ENCODE data around the gene CHD2.

GRCh38 chr15:92954002-92954401, 53.9 kb downstream of the CHD2 start:
- TF ChIP-seq ZFP3 (CRISPR knock-in tag; IDR thresholded peaks at IDR 0.05): no peak
- TF ChIP-seq BACH2 (CRISPR knock-in tag; IDR thresholded peaks at IDR 0.05; ENCODE audit: borderline replicate concordance): no peak
- TF ChIP-seq, protein P1, sequence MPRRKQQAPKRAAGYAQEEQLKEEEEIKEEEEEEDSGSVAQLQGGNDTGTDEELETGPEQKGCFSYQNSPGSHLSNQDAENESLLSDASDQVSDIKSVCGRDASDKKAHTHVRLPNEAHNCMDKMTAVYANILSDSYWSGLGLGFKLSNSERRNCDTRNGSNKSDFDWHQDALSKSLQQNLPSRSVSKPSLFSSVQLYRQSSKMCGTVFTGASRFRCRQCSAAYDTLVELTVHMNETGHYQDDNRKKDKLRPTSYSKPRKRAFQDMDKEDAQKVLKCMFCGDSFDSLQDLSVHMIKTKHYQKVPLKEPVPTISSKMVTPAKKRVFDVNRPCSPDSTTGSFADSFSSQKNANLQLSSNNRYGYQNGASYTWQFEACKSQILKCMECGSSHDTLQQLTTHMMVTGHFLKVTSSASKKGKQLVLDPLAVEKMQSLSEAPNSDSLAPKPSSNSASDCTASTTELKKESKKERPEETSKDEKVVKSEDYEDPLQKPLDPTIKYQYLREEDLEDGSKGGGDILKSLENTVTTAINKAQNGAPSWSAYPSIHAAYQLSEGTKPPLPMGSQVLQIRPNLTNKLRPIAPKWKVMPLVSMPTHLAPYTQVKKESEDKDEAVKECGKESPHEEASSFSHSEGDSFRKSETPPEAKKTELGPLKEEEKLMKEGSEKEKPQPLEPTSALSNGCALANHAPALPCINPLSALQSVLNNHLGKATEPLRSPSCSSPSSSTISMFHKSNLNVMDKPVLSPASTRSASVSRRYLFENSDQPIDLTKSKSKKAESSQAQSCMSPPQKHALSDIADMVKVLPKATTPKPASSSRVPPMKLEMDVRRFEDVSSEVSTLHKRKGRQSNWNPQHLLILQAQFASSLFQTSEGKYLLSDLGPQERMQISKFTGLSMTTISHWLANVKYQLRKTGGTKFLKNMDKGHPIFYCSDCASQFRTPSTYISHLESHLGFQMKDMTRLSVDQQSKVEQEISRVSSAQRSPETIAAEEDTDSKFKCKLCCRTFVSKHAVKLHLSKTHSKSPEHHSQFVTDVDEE (CRISPR knock-in tag; IDR thresholded peaks at IDR 0.05): no peak
- no peak for TF ChIP-seq CREB5 (CRISPR knock-in tag; IDR thresholded peaks at IDR 0.05; ENCODE audit: low read depth)
- TF ChIP-seq PATZ1 (CRISPR knock-in tag; IDR thresholded peaks at IDR 0.05; ENCODE audit: borderline replicate concordance): no peak
- no peak for TF ChIP-seq RARB (CRISPR knock-in tag; IDR thresholded peaks at IDR 0.05)
- TF ChIP-seq, protein P2, sequence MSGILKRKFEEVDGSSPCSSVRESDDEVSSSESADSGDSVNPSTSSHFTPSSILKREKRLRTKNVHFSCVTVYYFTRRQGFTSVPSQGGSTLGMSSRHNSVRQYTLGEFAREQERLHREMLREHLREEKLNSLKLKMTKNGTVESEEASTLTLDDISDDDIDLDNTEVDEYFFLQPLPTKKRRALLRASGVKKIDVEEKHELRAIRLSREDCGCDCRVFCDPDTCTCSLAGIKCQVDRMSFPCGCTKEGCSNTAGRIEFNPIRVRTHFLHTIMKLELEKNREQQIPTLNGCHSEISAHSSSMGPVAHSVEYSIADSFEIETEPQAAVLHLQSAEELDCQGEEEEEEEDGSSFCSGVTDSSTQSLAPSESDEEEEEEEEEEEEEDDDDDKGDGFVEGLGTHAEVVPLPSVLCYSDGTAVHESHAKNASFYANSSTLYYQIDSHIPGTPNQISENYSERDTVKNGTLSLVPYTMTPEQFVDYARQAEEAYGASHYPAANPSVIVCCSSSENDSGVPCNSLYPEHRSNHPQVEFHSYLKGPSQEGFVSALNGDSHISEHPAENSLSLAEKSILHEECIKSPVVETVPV (CRISPR knock-in tag; IDR thresholded peaks at IDR 0.05): no peak
- no peak for TF ChIP-seq TCF4 (CRISPR knock-in tag; IDR thresholded peaks at IDR 0.05; ENCODE audit: borderline replicate concordance)
